Hematopoietic multipotent progenitor cell (in vitro differentiated cells): Measurements from ENCODE around the gene GNB1. TPM values are rescaled to one million over a fixed set of nuclear protein-coding genes. Genes with fewer than 3 reads are reported as not detected.
A peak's percentile ranks its signal among the peaks of the same experiment; 100 is the strongest.
"Not testable (repeated sequence)": the region's sequence is repeated elsewhere in the genome, so short reads cannot be mapped to it uniquely, and the experiment has no call there.

ENCODE experiments used
- DNase-seq, 3 donors: peaks; one replicate each; pipeline ENCODE4 v3.0.0-alpha.2; 2011 to 2015; ENCODE audit warnings: low read depth in 2 of 3, low spot score in 2 of 3
- total RNA-seq: library from RNA; depleted of rRNA; stranded (reverse); fragments of >200 nt; gene quantifications from one replicate; pipeline ENCODE4 v1.2.3, GENCODE V29; 2012

The GNB1 gene
- total RNA-seq, 1 donor = 106 TPM

DNA sequence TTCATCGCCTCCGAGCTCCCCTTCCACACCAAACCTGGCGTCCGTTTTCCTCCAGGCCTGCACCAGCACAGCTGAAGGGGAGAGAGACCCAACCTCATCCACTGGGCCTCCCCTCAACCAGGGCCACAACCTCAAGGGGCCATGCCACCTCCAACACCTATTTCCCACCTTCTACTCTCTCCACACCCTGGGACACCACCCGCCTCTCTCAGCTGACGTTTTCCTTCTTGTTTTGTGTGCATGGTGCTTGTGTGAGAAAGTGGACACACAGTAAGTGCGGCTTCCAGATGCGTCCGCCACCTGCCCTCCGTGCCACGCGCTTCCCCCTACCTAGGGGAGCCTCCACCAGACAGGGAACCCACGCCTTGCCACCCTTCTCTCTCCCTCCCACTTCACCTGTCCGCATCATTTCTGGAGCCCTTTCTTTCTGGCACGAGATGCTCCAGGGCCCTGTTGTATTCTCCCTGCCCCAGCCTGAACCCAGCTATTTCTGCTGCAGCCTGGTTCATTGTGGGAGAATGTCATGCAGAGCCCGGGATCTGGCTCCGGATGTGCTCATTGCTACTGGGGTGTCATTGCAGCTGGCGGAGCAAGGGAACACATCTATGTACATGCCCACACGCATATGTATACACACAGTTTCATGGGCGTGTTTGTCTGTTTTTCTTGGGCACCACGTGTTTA lies 1.3 kb upstream of the GNB1 start:
- DNase-seq = no peak

DNA sequence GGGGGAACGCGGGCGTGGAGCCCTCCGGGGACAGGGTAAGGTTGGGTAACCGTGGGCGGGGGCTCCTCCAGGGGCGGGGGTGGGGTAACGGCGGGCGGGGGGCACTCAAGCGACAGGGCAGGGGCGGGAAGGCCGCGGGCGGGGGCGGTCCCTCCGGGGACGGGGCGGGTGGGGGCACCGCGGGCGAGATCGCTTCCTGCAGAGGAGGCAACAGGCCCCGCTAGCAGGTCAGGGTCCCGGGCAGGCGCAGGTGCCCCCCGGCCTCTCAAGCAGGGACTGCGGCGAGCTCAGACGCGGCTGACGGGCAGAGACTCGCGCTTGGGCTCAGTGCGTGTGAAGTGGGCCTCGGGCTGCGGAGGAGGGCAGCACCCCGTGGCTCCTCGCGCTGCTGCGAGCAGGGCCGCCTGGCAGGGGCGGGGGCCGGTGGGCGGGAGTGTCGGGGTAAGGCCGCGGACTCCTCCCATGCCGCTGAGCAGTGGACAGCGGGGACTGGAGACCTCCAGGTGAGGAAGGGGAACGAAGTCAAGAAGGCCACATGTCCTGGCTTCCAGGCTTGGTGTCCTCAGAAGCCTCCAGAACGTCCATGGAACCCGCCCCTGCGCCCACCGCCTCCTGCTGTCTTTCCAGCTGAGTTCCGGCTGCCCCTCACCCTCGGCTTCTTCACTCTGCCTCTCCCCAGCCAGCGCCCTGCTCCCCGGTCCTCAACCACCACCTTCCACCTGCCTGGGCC lies 627 bp upstream of the GNB1 start:
- DNase-seq = peak in 2 of 3 donors; percentile 71 to 82

DNA sequence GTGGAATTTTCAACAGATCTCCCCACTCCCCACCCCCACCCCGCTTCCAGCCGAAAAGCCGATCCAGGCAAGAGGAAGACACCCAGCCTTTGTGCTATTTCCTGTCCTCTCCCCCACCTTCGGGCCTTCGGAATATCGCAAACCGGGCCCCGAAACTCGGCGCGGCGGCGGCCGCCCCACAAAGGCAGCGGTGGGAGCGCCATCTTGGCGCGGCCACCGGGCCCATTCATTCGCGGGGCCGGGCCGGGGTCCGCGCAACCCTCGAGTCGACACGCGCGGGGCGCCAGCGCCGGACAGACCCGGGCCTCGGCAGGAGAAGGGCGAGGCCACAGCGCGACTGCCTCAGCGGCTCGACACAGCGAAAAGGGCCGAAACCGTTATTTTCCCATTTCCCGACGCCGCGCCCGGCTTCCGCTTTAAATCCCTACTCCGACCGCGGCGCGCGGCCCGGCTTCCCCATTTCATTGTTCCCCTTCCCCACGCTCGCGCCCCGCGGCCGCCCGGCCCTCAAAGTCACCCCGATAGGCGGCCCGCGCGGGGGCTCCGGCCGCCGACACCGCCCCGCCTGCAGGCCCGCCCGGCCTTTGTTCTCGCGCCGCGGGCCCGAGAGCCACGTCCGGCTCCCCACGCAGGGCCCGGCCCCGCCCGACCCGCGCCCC lies 911 bp downstream of the GNB1 start:
- peak in 2 of 3 donors; percentile 61 to 70 for DNase-seq

DNA sequence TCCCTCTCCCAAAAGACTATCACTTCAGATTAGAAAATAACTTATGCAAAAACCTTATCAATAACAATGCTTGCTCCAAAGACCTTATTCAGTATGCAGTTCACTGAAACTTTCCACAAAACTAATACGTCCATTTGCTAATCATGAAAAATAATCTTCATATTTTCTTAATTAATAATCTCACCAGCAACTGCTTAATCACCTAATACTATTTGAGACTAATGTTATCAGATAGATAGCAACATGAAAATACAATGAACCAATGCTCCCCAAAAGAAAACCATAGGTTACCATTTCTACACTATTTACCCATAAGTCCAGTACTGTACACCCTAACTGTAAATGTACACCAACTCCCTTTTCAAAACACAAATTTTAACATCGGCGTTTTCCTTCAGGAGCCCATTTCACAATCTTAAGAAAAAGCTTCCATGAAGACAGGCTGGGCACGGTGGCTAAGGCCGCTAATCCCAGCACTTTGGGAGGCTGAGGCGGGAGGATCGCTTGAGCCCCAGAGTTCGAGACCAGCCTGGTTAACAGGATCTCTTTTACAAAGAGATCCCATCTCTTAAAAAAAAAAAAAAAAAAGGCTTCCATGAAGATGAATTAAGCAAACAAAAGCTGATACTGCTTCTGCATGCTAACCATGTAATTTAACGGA lies 1.7 kb downstream of the GNB1 start:
- no peak for DNase-seq

DNA sequence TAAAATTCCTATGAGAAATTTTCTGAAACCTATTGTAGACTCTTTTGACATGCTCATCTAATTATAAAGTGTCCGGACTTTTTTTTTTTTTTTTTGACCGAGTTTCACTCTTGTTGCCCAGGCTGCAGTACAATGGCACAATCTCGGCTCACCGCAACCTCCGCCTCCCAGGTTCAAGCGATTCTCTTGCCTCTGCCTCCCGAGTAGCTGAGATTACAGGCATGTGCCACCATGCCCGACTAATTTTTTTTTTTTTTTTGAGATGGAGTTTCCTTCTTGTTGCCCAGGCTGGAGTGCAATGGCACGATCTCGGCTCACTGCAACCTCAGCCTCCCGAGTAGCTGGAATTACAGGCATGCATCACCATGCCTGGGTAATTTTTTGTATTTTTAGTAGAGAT lies 7.0 kb downstream of the GNB1 start:
- DNase-seq = not testable (repeated sequence)

DNA sequence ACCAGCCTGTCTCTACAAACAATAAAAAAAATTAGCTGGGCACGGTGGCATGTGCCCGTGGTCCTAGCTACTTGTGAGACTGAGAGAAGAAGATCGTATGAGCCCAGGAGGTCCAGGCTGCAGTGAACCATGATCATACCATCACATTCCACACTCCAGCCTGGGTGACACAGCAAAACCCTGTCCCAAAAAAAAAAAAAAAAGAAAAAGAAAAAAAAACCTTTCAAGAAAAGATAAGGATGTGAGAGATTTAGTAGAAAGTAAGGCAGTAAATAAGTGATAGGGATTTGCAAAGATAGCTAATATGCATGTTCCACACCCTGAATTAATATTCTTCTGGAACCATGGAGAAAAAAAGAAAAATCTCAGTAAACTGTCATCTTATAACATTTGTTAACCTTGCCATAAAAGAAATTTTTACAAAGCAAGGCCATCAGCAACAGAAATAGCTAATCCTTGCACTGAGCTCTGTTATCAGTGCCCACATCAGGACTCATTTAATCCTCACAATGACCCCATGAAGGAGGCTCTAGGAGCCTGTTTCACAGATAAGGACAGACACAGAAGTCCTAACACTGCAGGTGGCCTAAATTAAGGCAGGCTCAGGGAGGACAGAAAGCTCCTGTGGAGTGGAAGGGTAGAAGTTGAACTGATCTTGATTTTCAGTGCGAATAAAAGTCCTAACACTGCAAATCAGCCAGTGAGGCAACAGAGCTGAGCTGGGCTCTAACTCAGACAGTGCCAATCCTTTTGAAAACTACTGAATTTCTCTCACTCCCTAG lies 7.6 kb downstream of the GNB1 start:
- DNase-seq = no peak

DNA sequence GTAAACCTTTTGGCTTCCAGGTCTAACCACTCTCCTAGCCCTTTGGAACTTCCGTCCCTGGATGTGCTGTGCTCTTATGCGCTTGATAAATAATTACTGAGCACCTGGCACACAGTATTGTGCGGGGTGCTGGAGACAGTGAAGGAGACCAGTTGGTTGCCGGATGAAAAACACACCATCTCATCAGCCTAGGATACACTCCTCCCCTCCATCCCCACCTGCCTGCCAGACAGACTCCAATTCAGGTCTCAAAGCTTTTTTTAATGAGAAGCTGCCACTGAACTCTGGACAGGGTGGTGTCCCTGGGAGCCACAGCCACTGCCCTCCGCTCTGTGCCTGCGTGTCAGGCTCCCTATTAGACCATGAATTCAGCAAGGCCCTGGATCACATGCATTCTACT lies 9.2 kb downstream of the GNB1 start:
- DNase-seq = no peak

DNA sequence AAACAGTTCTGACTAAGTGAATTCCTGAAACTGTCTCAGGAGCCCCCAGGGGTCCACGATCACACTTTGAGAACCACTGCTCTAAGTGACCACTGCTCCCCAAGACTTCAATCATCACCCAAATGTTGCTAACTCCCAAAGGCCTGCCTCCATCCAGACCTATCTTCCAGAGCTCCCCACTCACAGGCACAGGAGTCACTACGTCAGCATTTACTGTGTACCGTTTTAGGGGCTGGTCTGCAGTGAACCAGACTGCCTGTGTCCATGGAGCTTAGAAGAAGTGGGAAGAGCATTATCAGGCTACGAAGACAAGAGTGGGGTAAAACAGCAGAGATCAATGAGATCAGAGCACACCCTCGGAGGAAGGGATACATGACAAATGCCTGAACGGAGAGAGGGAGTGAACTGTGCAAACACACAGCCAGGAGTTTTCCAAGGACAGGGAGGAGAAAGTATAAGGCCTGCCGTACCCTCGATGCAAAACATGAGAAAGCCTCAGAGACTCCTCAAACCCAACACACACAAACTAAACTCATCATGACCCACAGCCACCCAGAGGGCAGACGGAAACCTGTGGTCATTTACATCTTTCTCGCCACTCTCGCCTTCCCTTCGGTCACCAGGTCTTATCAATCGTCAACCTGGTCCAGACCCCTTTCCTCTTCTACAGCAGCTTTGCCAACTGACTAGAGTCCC lies 10.1 kb downstream of the GNB1 start:
- DNase-seq = no peak

DNA sequence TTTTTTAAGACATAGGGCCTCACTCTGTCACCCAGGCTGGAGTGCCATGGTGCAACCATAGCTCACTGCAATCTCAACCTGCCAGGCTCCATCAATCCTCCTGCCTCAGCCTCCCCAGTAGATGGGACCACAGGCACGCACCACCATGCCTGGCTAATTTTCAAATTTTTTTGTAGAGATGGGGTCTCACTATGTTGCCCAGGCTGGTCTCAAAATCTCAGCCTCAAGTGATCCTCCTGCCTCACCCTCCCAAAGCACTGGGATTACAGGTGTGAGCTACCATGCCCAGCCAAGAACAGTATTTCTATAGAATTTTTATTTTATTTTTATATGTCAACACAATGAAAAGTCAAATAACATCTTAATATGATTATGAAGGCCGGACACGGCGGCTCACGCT lies 10.9 kb downstream of the GNB1 start:
- no peak for DNase-seq

DNA sequence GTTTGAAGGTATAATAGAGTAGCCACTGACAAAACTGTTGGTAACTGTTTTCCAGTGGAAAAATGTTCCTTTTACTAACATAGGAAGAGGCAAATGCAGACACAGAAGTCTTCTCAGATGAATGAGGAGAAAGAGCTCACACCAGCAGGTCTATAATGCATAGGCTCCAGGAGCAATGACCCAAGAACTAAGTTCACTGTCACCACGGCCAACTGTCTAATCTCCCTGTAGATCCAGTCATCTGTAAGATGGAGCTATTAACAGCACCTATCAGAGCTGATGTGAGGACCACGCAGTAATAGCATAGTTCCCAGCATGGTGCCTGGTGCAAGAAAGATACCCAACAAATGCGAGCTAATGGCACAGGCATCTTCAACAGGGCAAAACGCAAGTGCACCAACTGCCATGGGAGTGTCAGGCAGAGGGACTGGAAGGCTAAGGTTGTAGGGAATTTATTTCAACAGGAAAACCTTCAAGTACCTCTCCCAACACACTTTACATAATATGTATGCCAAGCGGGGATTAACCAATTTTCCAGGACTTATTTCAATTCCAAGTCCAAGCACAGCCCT lies 12.9 kb downstream of the GNB1 start:
- DNase-seq = no peak

DNA sequence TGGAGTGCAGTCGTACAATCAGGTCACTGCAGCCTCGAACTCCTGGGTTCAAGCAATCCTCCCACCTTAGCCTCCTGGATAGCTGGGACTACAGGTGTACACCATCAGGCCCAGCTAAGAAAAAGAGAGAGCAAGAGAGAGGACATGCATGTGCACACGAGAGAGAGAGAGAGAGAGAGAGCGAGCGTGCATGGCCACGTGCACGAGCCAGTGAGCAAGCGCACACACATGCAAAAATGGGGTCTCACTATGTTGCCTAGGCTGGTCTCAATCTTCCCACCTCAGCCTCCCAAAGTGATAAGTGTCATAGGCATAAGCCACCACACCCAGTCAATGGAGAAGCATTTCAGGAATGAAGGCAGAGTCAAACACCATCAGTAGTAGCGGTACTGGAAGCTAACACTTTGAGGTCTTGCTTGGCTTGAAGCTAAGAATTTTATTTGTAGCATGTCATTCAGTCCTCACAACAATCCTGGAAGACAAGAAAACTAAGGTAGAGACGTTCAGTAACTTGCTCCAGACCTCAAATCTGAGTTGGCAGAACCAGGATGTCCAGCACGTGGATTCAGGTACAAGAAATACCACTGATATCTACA lies 14.5 kb downstream of the GNB1 start:
- DNase-seq = no peak

DNA sequence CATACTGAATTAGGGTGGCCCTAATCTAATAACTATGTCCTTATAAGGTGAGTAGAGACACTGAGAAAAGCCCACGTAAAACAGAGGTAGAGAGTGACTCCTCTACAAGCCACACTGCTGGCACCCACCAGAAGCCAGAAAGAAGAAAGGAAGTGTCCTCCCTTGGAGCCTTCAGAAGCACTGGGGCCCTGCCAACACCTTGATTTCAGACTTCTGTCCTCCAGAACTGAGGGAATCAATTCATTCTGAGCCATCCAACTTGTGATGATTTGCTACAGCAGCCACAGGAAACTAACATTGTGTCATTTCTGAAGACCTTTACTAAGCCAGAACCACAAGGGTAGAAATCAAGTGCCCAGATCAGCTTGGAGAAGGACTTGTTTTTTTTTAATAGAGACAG lies 15.0 kb downstream of the GNB1 start:
- no peak for DNase-seq

DNA sequence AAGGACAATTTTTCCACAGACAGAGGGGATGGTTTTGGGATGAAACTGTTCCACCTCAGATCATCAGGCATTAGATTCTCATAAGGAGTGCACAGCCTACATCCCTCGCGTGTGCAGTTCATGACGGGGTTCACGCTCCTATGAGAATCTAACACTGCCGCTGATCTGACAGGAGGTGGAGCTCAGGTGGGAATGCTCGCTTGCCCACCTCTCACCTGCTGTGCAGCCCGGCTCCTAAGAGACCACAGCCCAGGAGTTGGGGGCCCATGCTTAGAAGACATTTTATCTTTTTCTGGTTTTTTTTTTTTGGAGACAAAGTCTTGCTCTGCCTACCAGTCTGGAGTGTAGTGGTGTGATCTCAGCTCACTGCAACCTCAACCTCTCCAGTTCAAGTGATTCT lies 16.0 kb downstream of the GNB1 start:
- no peak for DNase-seq

DNA sequence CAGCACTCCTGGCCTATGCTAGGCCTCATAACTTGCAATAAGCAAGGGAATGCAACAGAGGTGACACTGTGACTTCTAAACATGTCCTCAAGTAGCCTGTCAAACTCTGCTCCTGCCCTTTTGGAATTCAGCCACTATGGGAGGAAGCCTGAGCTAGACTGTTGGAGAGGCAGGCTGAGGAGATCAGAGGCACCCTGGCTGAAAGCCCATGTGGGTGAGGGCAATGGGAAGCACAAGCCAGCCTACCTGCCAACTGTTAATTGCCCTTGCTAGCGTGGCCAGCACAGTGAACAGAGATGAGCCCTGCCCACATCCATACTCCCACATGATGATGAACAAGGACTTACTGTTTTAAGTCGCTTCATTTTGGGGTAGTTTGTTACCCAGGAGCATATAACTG lies 17.7 kb downstream of the GNB1 start:
- no peak for DNase-seq

DNA sequence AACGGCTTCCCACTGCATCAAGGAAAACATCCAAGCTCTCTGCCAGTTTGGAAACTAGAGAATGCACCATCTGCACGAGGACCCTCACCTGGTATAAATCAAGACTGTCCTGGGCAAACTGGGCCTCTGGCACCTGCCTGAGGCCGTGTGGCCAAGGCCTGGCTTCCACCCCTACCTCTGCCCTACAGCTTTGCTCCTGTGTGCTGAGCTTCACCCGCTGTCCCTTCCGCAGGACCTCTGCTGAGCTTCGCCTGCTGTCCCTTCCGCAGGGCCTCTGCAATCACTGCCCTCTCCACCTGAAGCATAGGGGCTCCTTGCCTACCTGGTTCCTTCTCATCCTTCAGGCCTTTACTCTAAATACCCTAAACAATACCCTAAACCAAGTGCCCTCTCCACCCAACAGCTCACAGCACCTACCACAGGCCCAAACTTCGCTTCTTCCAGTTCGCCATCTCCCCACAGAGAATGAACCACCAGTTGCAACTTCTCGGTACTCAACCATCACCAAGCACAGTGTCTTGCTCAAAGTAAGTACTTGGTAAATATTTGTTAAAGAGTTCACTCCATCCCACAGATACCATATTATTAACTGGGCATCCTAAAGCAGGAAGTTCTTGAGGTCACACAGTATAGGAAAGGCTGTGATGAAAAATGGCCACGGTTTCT lies 18.4 kb downstream of the GNB1 start:
- DNase-seq = no peak

DNA sequence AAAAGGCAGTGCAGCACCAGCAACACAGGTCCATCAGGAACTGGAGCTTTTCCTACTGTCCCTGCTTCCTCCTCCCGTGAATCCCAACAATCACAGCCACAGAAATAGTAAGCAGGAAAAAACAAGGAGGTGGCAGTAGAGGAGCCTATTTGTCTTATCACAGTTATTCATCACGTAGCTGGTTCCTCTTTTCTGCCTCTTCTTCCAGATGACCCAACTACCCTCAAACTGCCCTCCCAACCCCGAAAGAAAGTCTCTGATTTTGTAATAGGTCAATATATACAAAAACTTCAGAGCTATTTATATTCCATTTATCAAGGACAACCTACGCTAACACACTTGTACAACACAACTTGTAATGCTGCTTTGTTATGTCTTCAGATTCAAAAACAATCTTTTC lies 21.4 kb downstream of the GNB1 start:
- peak in 2 of 3 donors; percentile 36 to 53 for DNase-seq

DNA sequence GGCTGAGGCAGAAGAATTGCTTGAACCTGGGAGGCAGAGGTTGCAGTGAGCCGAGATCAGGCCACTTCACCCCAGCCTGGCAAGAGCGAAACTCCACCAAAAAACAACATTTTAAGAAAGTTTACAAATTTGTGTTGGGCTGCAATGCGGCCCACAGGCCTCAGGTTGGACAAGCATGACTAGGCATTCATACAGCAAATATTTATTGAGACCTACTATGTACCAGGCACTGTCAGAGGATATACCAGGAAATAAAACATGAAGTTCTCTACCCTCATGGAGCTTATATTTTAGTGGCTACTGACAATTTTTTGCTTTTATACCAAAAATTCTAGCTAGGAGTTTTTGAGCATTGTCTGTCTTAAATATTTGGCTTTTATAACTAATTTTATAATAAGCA lies 23.7 kb downstream of the GNB1 start:
- DNase-seq = no peak

DNA sequence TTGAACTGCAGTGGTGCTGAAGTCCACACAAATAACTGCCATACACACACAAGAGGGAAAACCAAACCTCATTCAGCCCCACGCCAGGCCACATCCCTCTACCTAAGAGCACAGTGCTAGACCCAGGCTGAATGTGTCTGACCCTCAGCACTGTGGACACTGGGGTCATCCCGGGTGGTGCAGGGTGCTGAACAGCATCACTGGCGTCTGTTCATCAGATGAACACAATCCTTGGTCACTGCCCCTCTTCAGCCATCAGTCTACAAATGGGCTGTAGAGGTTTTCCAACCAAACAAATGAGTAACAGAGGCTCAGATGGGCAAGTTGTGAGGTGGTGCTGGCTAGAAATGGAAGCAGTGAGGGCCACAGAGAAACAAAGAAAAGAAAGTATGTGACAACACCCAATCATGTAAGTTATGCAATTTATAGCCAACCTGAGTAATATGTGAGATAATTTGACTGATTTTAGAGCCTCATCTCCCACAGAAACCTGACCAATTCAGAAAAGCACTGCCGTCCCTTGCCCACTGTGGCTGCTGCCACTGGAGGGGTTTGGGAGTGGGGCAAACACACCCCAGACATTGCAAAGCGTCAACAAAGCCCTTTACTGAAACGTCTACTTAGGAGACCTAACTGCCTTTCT lies 27.9 kb downstream of the GNB1 start:
- DNase-seq = no peak
